Bronchial epithelial cell (primary cell): ENCODE measurements around the gene YIPF2. TPM values are rescaled to one million over a fixed set of nuclear protein-coding genes. Genes with fewer than 3 reads are reported as not detected.

Source experiments
- DNase-seq: peaks from one replicate; pipeline ENCODE4 v3.0.0-alpha.2; 2010; ENCODE audit warnings: low read depth
- FAIRE-seq: peaks from 2 replicates; lab custom pipeline; 2011; peaks lifted over from hg19 to GRCh38; lab: Jason Lieb, UNC
- H3K27me3 ChIP-seq: 2 replicates; pipeline ENCODE4 v1.5.1; 2011; ENCODE audit warnings: low read length; ENCODE audit not compliant: control insufficient read depth, insufficient read depth
- H3K36me3 ChIP-seq: 2 replicates; pipeline ENCODE4 v1.5.1; 2011; ENCODE audit warnings: low read length; ENCODE audit not compliant: control insufficient read depth, insufficient read depth
- H3K4me3 ChIP-seq: 2 replicates; pipeline ENCODE4 v1.5.1; 2011; ENCODE audit warnings: mild to moderate bottlenecking, low read depth, low read length, control low read depth
- CTCF ChIP-seq: IDR thresholded peaks from 2 replicates; pipeline ENCODE4 v1.5.1; 2011; ENCODE audit warnings: mild to moderate bottlenecking, moderate library complexity, low read length, control low read depth, inconsistent platforms; ENCODE audit not compliant: insufficient read depth, severe bottlenecking
- total RNA-seq: library from RNA; depleted of rRNA; stranded (reverse); fragments of >200 nt; gene quantifications from 2 replicates; pipeline ENCODE4 v1.2.1, GENCODE V29; 2014

Gene YIPF2
- total RNA-seq, 1 donor from 2014 or later, result 144 TPM

- TF ChIP-seq CTCF, result peak; percentile 3
- Histone ChIP-seq H3K27me3 (no peaks in the 10 kb centered on the region), H3K4me3 (no peak overlapping the region), H3K36me3 (peaks cover 2% of the 10 kb centered on the region)
- DNase-seq (no peak), FAIRE-seq (no peak)
Observed at GRCh38 chr19:10968527-10969135, 40.2 kb upstream of the YIPF2 start.

GRCh38 chr19:10966809-10967208, 38.4 kb upstream of the YIPF2 start:
- H3K36me3 ChIP-seq, result peaks cover 2% of the 10 kb centered on the region
- no peak for TF ChIP-seq CTCF
- H3K27me3 ChIP-seq, result no peaks in the 10 kb centered on the region
- no peak overlapping the region for H3K4me3 ChIP-seq
- no peak for DNase-seq
- no peak for FAIRE-seq

- TF ChIP-seq CTCF, result no peak
- Histone ChIP-seq H3K4me3 (no peak overlapping the region), H3K27me3 (no peaks in the 10 kb centered on the region), H3K36me3 (peaks cover 2% of the 10 kb centered on the region)
- no peak for FAIRE-seq
- no peak for DNase-seq
Observed at GRCh38 chr19:10965398-10965797, 37.0 kb upstream of the YIPF2 start.

- FAIRE-seq (no peak), DNase-seq (no peak)
- TF ChIP-seq CTCF, result peak; percentile 7
- Histone ChIP-seq H3K4me3 (no peak overlapping the region), H3K36me3 (peaks cover 2% of the 10 kb centered on the region), H3K27me3 (no peaks in the 10 kb centered on the region)
Observed at GRCh38 chr19:10964903-10965302, 36.5 kb upstream of the YIPF2 start.

GRCh38 chr19:10963865-10964264, 35.4 kb upstream of the YIPF2 start:
- peaks cover 2% of the 10 kb centered on the region for H3K36me3 ChIP-seq
- H3K27me3 ChIP-seq, result no peaks in the 10 kb centered on the region
- H3K4me3 ChIP-seq, result no peak overlapping the region
- no peak for TF ChIP-seq CTCF
- FAIRE-seq, result no peak
- no peak for DNase-seq

GRCh38 chr19:10962863-10963262, 34.4 kb upstream of the YIPF2 start:
- FAIRE-seq, result no peak
- Histone ChIP-seq H3K27me3 (no peaks in the 10 kb centered on the region), H3K4me3 (no peak overlapping the region), H3K36me3 (peaks cover 2% of the 10 kb centered on the region)
- TF ChIP-seq CTCF, result no peak
- DNase-seq, result no peak
